Stimulated activated CD4-positive, alpha-beta T cell treated with anti-CD3 and anti-CD28 coated beads, Interleukin-2, amount 100 ng/mL, for 48 hours (primary cell): ENCODE measurements around the gene TSPAN1.

ENCODE experiments used
- DNase-seq, 2 donors: peaks; one replicate each; pipeline ENCODE4 v3.0.0-alpha.2; 2020

Gene TSPAN1

DNA sequence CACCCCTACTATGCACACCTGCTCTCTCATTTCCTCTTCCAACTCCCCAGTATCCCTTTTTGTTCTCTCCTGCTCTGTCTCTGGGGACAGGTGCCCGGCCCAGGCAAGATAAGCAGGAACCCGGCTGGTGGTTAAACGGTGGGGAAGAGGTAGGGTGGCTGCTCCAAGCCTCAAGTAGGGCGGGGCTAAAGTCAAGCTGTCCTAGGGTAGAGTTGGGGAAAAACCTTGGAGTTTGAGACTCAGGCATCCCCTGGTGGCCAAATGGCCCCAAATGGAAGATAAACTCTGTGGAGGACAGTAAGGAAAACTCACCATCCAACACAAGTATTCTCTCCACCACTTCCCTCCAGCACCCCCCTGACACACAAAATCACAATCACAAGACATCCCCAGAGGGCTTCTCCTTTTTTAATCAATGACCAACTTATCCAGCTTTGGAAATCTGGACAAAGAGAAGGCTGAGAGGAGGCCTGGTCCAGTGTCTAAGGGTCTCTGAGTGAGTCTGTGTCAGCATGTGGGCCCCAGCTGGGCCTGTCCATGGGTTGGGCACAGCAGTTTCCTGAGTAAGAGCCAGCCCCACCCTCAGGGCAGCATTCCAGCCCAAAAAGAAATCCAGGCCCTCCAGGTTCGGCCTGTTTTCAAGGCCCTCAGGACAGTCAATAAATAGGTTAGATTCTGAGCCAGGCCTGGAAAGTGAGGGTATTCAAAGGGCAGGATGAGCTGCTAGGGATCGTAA is 13.6 kb downstream of the TSPAN1 start:
- no peak for DNase-seq

DNA sequence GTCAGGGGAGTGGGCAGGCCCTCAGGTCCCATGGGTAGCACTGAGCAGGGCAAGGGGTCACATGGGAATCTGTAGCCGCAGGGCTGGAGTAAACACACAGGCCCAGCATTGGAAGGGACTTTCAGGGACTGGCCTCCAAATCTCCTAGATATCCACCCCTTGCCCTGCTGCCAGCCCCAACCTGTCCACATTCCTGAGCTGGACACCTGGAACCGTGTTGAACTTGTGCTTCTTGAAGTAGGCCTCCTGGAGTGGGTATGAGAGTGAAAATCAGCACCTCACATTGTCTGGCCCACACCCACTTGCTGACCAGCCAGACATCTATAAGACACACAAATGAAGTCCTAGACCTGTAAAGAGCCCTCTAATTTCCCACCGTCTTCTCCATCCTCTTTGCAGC is 15.7 kb downstream of the TSPAN1 start:
- no peak for DNase-seq

DNA sequence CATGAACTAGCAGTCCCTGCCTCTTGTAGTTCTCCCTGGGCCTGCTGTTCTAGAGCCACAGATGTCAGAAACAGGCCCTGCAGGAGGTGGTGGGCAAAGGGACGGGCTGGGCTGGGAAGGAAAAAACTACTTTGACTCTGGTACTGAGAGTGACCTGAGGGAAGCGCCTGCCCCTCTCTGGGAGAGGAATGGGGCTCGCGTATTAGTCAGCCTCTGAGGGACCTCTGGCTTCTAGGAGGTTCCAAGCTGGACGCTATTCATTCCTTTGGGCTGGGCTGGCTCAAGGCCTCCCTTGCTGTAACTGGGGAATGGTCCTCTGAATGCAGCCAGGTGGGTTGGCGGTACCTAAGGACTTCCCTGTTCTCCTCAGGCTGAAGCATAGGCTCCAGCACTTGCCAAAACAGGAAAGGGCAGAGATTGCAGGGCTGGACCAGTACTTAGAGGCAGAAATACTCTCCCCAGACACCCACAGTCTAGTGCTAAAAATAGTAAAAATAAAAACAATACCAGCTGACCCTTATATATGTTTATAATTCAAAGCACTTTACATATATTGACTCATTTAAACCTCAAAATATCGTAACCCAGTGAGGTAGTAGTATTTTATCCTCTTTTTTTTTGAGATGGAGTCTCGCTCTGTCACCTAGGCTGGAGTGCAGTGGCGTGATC is 16.3 kb downstream of the TSPAN1 start:
- no peak for DNase-seq

DNA sequence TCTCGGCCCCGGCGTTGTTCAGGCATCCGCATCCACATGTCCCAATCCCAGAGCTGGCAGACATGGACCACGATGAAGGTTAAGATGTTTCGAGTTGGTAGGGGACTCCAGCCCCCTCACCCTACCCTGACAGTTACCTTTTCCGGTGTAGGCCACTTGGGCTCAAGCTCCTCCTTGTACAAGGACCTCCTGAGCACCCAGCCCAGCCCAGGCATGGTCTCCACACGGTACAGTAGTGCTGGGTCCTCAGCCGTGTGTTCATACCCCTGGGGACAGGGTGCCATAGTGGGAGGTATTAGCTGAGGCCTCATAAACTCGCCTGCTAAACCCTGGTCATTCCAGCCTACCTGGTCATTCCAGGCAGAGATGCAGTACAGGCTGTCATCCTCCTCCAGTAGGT is 17.3 kb downstream of the TSPAN1 start:
- DNase-seq: no peak

DNA sequence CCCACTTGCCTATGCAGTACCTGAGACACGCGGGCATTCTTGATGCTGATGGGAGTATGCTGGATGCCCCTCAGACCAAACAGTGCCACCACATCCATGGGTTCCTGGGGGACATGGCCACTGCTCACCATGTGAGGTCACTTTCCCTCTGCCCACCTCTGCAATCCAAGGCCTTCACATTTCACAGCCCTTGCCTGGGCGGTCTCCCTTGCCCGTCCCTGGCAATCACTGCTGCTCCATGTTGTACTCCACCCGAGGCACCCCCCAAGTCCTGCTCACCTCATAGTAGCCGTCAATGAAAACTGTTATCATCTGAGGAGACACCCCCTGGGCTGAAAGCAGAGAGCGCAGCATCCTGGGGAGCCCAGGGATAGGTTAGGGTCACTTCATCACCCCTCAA is 18.4 kb downstream of the TSPAN1 start:
- DNase-seq: no peak

DNA sequence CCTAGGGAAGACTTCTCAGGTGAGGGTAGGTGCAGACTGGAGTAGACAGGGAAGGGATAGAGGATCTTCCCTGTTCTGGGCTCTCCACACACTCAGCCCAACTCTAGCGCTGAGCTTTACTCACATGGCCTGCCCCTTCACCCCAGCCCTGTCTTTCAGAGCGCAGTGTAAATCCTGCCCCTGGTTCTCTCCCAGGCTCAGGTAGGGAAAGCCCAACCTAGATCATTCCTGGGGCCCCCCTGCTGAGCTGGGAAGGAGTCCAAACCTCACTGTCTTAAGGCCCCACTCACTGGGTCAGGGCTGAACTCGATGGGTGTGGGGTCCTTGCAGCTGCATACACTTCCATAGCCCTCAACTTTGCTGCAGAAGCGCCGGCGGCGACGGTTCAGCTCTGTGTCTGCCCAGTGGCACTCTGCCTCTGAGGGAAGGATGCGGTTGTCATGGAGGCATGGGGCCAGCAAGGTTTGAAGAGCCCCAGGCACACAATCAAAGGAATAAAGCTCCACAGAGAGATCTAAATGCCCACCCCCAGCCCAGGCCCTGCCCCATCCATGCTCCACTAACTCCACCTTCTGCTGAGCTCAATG is 19.2 kb downstream of the TSPAN1 start:
- no peak for DNase-seq

DNA sequence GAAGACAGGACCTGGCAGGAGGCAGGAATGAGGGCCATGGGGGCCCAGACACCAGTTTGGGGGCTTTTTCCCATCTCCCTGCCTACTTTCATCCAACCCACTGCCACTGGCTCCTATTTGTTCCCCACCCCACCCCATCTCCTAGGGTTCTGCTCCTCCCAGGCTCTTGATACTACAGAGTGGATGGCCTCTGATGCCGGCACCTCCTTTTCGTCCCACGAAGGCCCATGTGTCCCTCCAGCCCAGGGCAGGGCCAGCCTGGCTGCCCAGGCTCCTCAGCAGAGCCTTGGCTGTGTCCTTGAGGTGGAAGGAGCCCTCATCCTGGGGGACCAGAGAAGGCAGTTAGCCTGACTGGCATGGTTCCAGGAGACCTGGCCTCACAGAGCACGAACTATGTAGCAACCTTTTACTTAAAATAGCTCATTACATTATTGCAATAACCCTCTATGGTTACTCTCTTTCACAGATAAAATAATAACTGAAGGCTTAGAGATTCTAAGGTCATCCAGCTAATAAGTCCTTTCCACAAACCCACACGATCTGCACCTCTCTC is 19.8 kb downstream of the TSPAN1 start:
- no peak for DNase-seq

DNA sequence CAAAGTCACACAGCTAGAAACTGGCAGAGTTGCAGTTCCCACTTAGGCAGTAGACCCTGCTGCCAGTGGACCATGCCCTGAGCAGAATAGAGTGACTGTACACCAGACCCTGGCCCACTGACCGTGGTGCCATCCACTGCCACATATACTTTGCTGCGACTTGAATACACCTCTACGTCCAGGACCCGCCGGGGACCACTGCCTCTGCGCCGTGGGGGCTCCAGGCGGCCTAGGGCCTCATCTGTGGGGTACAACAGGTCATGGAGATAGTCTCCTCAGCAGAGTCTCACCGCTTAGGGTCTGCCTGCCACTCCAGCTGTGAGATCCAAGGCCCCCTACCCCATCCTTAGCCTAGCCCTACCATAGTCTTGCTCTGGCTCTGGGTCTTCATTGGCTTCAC is 21.7 kb downstream of the TSPAN1 start:
- no peak for DNase-seq

DNA sequence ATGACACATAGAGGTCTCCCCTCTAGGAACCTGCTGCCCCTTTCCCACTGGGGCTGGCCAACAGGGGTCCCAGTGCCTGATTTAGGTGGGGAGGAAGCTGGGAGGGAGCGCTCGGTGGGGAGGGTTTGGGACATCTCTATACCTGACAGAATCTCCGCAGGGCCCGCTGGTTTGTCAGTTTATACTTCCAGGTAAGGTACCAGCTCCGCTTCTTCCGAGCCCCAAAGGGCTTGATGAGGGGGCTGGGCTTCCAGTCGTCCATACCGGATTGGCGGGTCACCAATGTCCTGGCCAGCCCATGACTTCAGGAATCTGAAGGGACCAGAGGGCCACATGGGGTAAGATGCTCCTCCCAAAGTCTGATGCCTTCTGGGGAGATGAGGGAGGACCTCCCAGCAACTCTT is 22.7 kb downstream of the TSPAN1 start:
- DNase-seq: no peak

DNA sequence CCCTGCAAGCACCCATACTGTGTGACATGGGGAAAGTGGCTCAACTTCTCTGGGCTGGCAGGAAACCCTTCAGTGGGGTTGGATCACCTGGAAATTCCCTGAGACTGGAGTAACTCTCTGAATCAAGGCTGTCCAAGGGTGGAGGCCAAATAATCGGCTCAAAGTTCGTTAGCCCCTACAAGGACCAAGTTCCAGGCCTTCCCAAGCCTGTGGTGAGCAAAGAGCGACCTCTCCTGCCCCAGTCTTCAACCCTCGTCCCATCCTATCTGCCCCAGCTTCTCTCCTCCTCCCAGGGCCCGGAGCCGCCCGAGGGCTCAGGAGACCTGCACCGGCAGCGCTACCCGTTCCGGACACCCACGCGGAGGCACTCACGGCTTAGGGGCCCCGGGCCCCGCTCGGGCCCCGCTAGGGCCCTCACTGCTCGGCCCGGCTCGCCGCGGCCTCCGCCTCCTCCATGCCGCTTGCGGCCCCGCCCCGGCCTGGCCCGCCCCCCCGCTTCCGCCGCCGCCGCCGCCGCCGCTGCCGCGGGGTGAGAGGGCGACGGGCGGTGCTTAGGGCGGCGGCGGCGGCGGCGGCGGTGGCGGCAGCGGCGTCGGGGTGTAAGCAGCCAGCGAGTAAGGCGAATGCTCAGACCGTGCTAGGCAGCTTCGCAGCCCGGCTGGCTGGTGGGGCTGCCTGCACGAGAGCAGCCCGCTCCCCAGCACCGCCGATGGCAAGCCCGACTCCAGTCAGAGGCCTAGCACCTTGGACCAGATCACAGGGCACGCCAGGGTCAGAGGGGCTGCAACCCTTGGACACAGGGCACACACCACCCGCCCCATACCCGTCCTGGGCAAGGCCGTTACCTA is 23.3 kb downstream of the TSPAN1 start, which contains the start of gene POMGNT1:
Gene POMGNT1, minus strand, starts transcription at position 471 of the 848 bp plus-strand sequence. CDS start 613 bp downstream, outside the sequence.
- DNase-seq: peak; percentile 66 to 68

DNA sequence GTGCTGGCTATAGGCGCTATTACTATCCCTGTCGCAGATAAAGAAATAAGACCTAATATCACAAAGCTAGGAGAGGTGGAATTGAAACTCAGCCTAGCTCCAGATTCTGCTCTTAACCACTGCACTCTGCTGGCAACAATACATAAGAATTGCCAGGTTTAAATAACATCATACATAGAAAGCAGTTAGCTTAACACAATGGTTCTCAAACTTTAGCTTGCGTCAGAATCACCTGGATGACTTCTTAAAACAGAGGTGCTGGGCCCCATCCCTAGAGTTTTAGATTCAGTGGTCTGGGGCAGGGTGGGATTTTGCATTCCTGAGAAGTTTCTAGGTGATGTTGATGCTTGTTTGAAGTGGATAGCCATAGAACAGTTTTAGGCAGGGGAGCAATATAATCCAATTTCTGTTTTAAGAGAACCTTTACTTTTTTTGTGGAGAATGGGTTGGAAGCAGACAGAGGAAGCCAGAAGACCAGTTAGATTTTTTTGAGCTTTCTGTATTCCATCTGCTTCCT is 24.4 kb downstream of the TSPAN1 start:
- DNase-seq: no peak

DNA sequence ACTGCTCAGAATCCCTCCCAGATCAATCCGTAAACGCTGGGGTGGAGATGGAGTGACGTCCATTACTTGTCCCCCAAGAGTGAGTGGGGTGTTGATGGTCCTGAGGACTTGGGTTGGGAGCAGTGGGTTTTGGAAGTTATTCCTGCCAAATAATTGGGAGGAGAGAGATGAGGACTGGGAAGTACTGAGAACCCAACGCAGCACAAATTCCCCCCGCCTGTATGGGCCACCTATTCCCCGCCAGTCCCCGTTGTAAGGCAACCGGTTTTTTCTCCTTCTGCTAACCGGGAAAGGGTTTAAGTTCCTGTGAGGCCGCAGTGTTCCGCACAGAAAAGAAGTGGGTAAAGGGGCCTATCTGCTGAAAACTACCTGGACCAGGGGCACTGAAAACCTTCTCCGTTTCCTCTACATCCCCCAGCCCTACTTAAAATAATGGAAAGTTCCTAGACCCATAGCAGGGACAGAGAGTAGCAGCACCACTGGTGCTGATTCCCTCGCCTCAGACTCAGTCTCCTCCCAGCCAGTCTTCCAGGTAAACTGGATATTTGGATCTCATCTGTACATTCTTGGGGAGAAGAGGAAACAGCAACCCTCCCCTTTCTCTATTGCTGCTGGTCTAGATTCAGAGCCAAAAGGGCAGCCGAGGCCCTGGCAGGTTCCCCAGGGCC is 29.0 kb downstream of the TSPAN1 start:
- no peak for DNase-seq

DNA sequence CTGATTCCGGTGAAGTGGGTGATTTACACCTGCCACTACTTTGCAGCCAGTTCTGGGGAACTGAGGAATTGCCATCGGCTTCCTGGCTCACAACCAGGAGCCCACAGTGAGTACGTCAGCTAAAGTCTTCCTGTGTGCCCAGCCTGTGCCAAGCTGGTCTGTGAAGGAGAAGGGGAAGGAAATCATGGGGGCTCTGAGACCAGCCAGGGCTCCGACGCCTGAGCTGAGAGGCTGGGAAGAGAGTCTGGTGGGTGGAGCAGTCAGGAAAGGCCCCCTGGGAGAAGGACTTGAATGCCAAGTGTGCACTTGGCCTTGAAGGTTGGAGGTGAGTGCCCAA is 29.5 kb downstream of the TSPAN1 start:
- DNase-seq: no peak

DNA sequence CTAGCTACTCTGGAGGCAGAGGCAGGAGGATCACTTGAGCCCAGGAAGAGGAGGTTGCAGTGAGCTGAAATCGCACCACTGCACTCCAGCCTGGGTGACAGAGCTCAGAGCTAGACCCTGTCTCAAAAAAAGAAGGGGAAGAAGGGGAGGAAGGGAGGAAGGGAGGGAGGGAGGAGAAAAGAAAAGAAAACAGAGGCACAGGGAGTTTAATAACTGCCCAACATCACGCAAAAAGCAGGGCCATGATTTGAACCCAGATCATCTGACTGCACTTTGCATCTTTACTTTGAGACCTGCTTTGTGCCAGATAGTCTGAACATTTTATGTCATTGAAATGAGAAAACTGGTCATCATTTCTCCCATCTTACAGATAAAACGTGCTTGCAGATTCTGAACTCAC is 30.3 kb downstream of the TSPAN1 start:
- no peak for DNase-seq

DNA sequence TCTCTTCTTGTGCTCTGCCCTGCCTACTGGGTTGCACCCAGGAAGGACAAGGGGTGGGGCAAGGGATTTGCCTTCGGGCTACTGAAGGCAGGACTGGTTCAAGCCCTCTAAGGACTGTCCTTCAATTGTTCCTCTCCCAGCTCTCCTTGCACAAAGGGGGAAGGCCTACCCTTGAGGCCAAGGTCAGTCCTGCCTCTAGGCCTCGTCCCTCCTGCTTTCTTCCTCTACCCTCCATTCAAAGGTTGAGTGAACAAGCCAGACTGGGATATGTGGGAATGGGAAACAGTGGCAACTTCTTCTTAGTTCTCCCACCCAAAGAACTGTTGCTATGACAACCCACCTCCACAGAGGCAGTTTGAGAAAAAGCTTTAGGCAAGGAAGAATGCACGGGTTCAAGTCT is 30.9 kb downstream of the TSPAN1 start:
- no peak for DNase-seq

DNA sequence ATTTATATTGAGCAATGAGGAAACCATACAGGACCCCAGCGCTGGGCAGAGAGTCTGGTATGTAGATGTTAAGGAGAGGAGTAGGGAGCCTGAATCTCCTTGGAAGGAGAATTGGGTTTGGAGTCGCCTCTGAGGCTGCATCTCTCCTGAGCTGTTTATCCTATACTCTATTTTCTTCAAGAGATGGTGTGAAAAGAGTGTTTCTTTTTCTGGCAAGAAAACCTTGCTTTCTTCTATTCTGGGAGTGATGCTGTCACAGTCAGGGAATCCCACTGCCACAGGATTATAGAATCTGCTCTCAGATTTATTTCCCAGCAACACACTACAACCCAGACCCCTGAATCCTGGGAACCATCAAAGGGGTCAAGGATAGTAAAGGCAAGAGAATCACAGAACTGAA is 31.5 kb downstream of the TSPAN1 start:
- no peak for DNase-seq

DNA sequence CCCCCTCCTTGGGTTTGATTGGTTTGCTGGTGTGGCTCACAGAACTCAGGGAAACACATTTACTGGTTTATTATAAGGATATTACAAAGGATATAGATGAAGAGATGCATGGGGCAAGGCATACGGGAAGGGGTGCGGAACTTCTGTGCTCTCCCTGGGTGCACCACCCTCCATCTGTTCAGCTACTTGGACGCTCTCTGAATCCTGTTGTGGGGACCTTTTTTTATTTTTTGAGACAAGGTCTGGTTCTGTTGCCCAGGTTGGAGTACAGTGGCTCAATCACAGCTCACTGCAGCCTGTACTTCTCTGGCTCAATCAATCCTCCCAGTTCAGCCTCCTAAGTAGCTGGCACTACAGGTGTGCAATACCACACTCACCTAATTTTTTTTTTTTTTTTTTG is 35.7 kb downstream of the TSPAN1 start:
- no peak for DNase-seq

DNA sequence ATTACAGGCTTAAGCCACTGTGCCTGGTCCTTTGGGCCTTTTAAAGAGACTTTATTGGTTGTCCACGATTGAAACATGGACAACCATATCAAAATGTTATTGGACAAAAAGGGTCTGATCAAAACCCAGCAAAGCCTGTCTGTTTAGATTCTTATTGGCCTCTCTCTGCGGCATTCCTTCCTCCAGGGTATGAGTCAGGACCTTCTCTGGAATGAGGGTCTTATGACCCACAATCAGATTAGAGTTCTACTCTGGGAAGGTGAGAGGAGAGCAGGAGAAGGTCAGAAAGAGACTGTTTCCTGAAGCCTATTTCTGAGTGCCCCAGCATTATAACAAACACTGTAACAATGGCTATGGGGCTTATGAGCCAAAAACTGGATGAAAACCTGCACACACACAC is 36.2 kb downstream of the TSPAN1 start:
- no peak for DNase-seq

DNA sequence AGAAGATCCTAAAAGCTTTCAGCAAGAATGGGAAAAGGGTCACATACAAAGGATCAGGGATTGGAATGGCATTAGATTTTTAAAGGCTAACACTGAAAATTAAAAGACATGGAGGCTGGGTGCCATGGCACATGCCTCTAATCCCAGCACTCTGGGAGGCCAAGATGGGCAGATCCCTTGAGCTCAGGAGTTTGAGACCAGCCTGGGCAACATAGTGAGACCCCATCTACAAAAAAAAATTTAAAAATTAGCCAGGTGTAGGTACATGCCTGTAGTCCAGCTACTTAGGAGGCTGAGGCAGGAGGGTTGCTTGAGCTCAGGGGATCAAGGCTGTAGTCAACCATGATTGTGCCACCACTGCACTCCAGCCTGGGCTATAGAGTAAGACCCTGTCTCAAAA is 40.6 kb downstream of the TSPAN1 start:
- DNase-seq: no peak

DNA sequence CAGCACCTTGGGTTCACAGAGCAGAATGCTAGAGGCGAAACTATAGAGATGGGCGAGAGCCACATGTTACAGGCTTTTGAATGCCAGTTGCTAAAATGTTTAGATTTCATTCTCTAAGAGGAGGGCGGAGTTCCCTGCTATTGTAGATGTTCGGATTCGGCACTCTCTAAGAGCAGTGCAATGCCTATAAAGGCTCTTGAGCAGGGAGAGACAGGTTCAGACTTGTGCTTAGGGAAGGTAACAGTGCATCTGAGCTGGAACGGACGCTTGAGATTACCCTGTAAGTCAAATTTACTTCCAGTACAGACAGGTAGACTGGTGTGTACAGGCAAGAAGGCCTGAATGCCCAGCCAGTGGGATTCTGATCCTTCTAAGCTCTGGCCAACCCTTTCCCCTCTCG is 43.6 kb downstream of the TSPAN1 start:
- no peak for DNase-seq

DNA sequence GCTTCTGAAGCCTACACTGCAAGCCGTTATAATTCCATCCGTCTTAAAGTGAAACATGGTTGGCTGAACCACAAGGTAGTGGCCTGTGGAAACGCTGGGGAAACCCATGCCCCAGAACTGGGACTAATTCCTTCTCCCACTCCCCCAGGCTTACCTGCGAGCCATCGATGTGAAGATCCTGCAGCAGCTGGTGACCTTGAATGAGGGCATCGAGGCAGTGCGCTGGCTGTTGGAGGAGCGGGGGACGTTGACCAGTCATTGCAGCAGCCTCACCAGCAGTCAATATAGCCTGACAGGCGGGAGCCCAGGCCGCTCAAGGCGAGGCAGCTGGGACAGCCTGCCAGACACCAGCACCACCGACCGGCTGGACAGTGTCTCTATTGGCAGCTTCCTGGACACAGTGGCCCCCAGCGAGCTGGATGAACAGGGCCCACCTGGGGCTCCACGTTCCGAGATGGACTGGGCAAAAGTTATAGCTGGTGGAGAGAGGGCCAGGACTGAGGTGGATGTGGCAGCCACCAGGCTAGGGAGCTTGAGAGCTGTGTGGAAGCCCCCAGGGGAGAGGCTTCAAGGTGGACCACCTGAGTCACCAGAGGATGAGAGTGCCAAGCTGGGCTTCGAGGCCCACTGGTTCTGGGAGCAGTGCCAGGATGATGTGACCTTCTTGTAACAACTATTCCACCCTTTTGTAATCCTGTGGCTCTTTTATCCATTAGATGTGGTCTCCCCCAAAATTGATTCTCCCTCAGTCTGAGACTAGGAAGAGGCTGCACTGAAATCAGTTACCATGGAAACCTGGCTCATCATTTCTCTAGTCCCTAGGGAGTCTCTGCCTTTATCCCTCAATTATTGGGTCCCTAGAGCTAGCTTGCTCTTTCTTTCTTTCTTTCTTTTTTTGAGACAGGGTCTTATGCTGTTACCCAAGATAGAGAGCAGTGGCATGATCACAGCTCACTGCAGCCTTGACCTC is 44.9 kb downstream of the TSPAN1 start:
- DNase-seq: no peak
